ENCODE measurements around the gene NUAK1. TPM values are rescaled to one million over a fixed set of nuclear protein-coding genes. Genes with fewer than 3 reads are reported as not detected.

NUAK1 gene
- total RNA-seq, 1 experiment from 2014 or later: 7.4 TPM

- H3K4me2 ChIP-seq (ENCODE audit: low read length): no peak overlapping the region
Observed at GRCh38 chr12:106181401-106182114, 42.8 kb upstream of the NUAK1 start.

More at GRCh38 chr12:106181401-106182114, 42.8 kb upstream of the NUAK1 start:
- H4K20me1 ChIP-seq (ENCODE audit: insufficient read depth): no peaks in the 10 kb centered on the region
- no peak for TF ChIP-seq TCF7L2 (IDR thresholded peaks at IDR 0.05; ENCODE audit: borderline replicate concordance, extremely low read depth, insufficient read depth, insufficient read length)
- TF ChIP-seq POLR2AphosphoS5 (IDR thresholded peaks at IDR 0.05; ENCODE audit: low read depth, low read length): no peak
- no peak for TF ChIP-seq ZNF274 (IDR thresholded peaks at IDR 0.05; ENCODE audit: low read depth, low read length)
- TF ChIP-seq EZH2 (IDR thresholded peaks at IDR 0.05): no peak
- TF ChIP-seq SRF (IDR thresholded peaks at IDR 0.05; ENCODE audit: low read depth): no peak
- no peak for TF ChIP-seq CEBPB (IDR thresholded peaks at IDR 0.05; ENCODE audit: low read depth)
- TF ChIP-seq CTCF (IDR thresholded peaks at IDR 0.05 in 2 of 3, conservative IDR thresholded peaks at IDR 0.05 in 1 of 3; ENCODE audit: borderline replicate concordance in 1 of 3, insufficient read depth in 1 of 3, low read depth in 2 of 3, low read length in 2 of 3): no peak
- TF ChIP-seq, protein P1, sequence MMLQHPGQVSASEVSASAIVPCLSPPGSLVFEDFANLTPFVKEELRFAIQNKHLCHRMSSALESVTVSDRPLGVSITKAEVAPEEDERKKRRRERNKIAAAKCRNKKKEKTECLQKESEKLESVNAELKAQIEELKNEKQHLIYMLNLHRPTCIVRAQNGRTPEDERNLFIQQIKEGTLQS (IDR thresholded peaks at IDR 0.05): no peak
- TF ChIP-seq RAD21 (IDR thresholded peaks at IDR 0.05; ENCODE audit: low read depth): no peak
- no peak for TF ChIP-seq EZH2phosphoT487 (IDR thresholded peaks at IDR 0.05; ENCODE audit: borderline replicate concordance)
- TF ChIP-seq EGR1 (IDR thresholded peaks at IDR 0.05; ENCODE audit: low read depth): no peak
- BruUV-seq (replicated peaks): no TSS peak
- intact Hi-C loops (cut with micrococcal nuclease): no loop called here
- no peak overlapping the region for H3K4me3 ChIP-seq (replicated peaks in 1 of 2; ENCODE audit: low read depth in 1 of 2, low read length in 2 of 2)
- H3K9me2 ChIP-seq (ENCODE audit: insufficient read depth): no peaks in the 10 kb centered on the region
- no peak for ATAC-seq
- no peaks in the 10 kb centered on the region for H3K27me3 ChIP-seq (ENCODE audit: insufficient read depth, low read length)
- ChIA-PET CTCF (no interaction called here), POLR2A (no interaction called here), RAD21 (ENCODE audit: low non-redundant PET in 1 of 2, low total read pairs in 2 of 2, uncharacterized antibody in 2 of 2, unreplicated experiment in 2 of 2) (no interaction called here)
- H3K9ac ChIP-seq (ENCODE audit: low read length): no peak overlapping the region
- H3K4me1 ChIP-seq (ENCODE audit: control insufficient read depth in 1 of 2, insufficient read depth in 2 of 2, low read length in 2 of 2): no peaks in the 10 kb centered on the region
- H3K36me3 ChIP-seq (ENCODE audit: control insufficient read depth in 1 of 2, insufficient read depth in 2 of 2, low read length in 2 of 2): no peaks in the 10 kb centered on the region
- no peak overlapping the region for H2AFZ ChIP-seq (ENCODE audit: low read depth, low read length, poor library complexity, severe bottlenecking)
- H3K27ac ChIP-seq (ENCODE audit: low read depth, low read length): no peak overlapping the region
- no peaks in the 10 kb centered on the region for H3K79me2 ChIP-seq (ENCODE audit: insufficient read depth, low read length)
- no peaks in the 10 kb centered on the region for H3K9me3 ChIP-seq (ENCODE audit: control insufficient read depth in 1 of 2, insufficient read depth in 1 of 2, low read depth in 1 of 2, low read length in 2 of 2)
- DNase-seq (ENCODE audit: low read depth, low spot score): no peak

Data from HCT116 (cell line).